Neural crest cell (in vitro differentiated cells): ENCODE data around the gene FIGN. TPM values are rescaled to one million over a fixed set of nuclear protein-coding genes. Genes with fewer than 3 reads are reported as not detected.
A peak's percentile ranks its signal among the peaks of the same experiment; 100 is the strongest.

ENCODE experiments used
- DNase-seq: peaks from one replicate; pipeline ENCODE4 v3.0.0; 2021; ENCODE audit warnings: low read depth, mixed read lengths, low spot score
- H3K27ac Mint-ChIP-seq: one replicate; pipeline ENCODE4 v1.8.0; 2021; ENCODE audit warnings: mild to moderate bottlenecking, mixed read lengths; ENCODE audit not compliant: unreplicated experiment
- H3K27me3 Mint-ChIP-seq: 2 replicates; pipeline ENCODE4 v1.8.0; 2021; ENCODE audit warnings: low read depth, mild to moderate bottlenecking, mixed read lengths
- H3K36me3 Mint-ChIP-seq: 2 replicates; pipeline ENCODE4 v1.8.0; 2021; ENCODE audit warnings: low read depth, mild to moderate bottlenecking, mixed read lengths
- H3K4me1 Mint-ChIP-seq: 2 replicates; pipeline ENCODE4 v1.8.0; 2021; ENCODE audit warnings: mixed read lengths
- H3K4me3 Mint-ChIP-seq: one replicate; pipeline ENCODE4 v1.8.0; 2021; ENCODE audit warnings: mild to moderate bottlenecking, mixed read lengths
- H3K9me3 Mint-ChIP-seq: 2 replicates; pipeline ENCODE4 v1.8.0; 2021; ENCODE audit warnings: mixed read lengths
- CTCF ChIP-seq: fragments of 200-600 bp; sonication (generic); conservative IDR thresholded peaks from 2 replicates; pipeline ENCODE4 v1.5.0; 2021; ENCODE audit warnings: antibody characterized with exemption, mild to moderate bottlenecking
- long read RNA-seq: library from polyadenylated mRNA; unstranded; transcript quantifications from one replicate; pipeline ENCODE4 v2.0.0, GENCODE V29; 2020
- total RNA-seq: library from RNA; stranded (reverse); gene quantifications from 2 replicates; pipeline ENCODE4 v1.2.1, GENCODE V29; 2021

Gene FIGN
- total RNA-seq = 57.3 and 58.1 TPM in 2 replicates
- long read RNA-seq, full-length matches to known transcripts = 7 of 37 reads
- long read RNA-seq, partial matches to known transcripts = 2 of 37 reads
- long read RNA-seq, other reads (novel, unspliced or antisense) = 28 of 37 reads

GRCh38 chr2:163735685-163736432 is at the start of gene FIGN:
Gene FIGN (minus strand): TSS chr2:163736008. CDS start chr2:163734927, 1,081 bp downstream.
- Mint-ChIP-seq H3K27me3 (no peaks in the 10 kb centered on the region), H3K4me3 (peak within 1 kb of the TSS; percentile 95), H3K9me3 (no peaks in the 10 kb centered on the region), H3K4me1 (peaks cover 46% of the 10 kb centered on the region), H3K36me3 (no peaks in the 10 kb centered on the region), H3K27ac (peak within 1 kb of the TSS; percentile 98)
- peak; percentile 67 for DNase-seq
- no peak for TF ChIP-seq CTCF

- H3K27ac Mint-ChIP-seq = no peak overlapping the region
- no peak overlapping the region for H3K4me3 Mint-ChIP-seq
- no peaks in the 10 kb centered on the region for H3K36me3 Mint-ChIP-seq
- H3K9me3 Mint-ChIP-seq = peaks cover 12% of the 10 kb centered on the region
- TF ChIP-seq CTCF = no peak
- H3K4me1 Mint-ChIP-seq = no peaks in the 10 kb centered on the region
- no peaks in the 10 kb centered on the region for H3K27me3 Mint-ChIP-seq
- DNase-seq = no peak
Measured at GRCh38 chr2:163785162-163785561, 49.4 kb upstream of the FIGN start.

GRCh38 chr2:163779970-163780597 is 44.3 kb upstream of the FIGN start:
- no peaks in the 10 kb centered on the region for H3K27me3 Mint-ChIP-seq
- H3K36me3 Mint-ChIP-seq = no peaks in the 10 kb centered on the region
- peaks cover 2% of the 10 kb centered on the region for H3K9me3 Mint-ChIP-seq
- no peaks in the 10 kb centered on the region for H3K4me1 Mint-ChIP-seq
- no peak for DNase-seq
- H3K4me3 Mint-ChIP-seq = no peak overlapping the region
- TF ChIP-seq CTCF = no peak
- no peak overlapping the region for H3K27ac Mint-ChIP-seq

GRCh38 chr2:163778045-163778781 is 42.4 kb upstream of the FIGN start:
- Mint-ChIP-seq H3K27me3 (no peaks in the 10 kb centered on the region), H3K4me1 (no peaks in the 10 kb centered on the region), H3K4me3 (no peak overlapping the region), H3K9me3 (peaks cover 2% of the 10 kb centered on the region), H3K36me3 (no peaks in the 10 kb centered on the region), H3K27ac (no peak overlapping the region)
- TF ChIP-seq CTCF = no peak
- no peak for DNase-seq

- no peaks in the 10 kb centered on the region for H3K36me3 Mint-ChIP-seq
- H3K27me3 Mint-ChIP-seq = no peaks in the 10 kb centered on the region
- H3K27ac Mint-ChIP-seq = no peak overlapping the region
- H3K9me3 Mint-ChIP-seq = peaks cover 2% of the 10 kb centered on the region
- DNase-seq = no peak
- no peaks in the 10 kb centered on the region for H3K4me1 Mint-ChIP-seq
- H3K4me3 Mint-ChIP-seq = no peak overlapping the region
- TF ChIP-seq CTCF = no peak
Measured at GRCh38 chr2:163775304-163775703, 39.5 kb upstream of the FIGN start.
